SK-N-MC (cell line): ENCODE results near the gene SUCLG2.

Source experiments
- EZH2 ChIP-seq: fragments of 200-600 bp; sonication (generic); IDR thresholded peaks from one replicate; pipeline ENCODE4 v1.6.1; 2017; ENCODE audit warnings: antibody characterized with exemption
- FOXP2 ChIP-seq: optimal IDR thresholded peaks from 2 replicates; pipeline ENCODE3; 2011; ENCODE audit warnings: mild to moderate bottlenecking, moderate library complexity; ENCODE audit not compliant: insufficient read depth; ENCODE audit errors: extremely low read length, control extremely low read depth
- POLR2AphosphoS5 ChIP-seq: IDR thresholded peaks from 2 replicates; pipeline ENCODE4 v1.6.1; 2012; ENCODE audit warnings: mild to moderate bottlenecking, low read depth, low read length, borderline replicate concordance

DNA sequence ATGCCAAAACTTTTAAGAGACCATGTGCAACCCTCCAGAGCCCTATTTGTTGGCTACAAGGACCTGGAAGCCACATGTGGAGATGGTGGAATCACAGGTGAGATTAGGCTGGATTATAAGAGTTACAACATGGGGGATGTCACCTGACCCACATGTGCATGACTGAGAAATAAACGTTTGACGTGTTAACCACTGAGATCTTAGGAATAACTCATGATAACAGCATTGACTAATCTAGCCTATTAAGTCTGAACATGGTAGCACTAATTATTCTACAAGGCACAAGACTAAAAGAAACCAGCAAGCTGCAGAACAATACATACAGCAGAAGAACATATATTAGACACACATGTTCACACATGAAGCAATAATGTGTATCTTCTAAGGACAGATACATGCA is 38.4 kb downstream of the SUCLG2 start:
- no peak for TF ChIP-seq EZH2
- TF ChIP-seq POLR2AphosphoS5: no peak
- TF ChIP-seq FOXP2: no peak
